Esophagus muscularis mucosa (tissue), 4 donors: Measurements from ENCODE around the gene APP. TPM values are rescaled to one million over a fixed set of nuclear protein-coding genes. Genes with fewer than 3 reads are reported as not detected.

Source experiments
- DNase-seq: peaks from one replicate; pipeline ENCODE4 v3.0.0-alpha.2; 2017; ENCODE audit errors: extremely low spot score
- H3K27ac ChIP-seq, 4 donors: fragments of 200-600 bp; sonication (generic); replicated peaks in 1 of 4; 1 replicate in 3 of 4; 2 replicates in 1 of 4; pipeline ENCODE4 v1.5.1; 2016 to 2019; ENCODE audit warnings: mild to moderate bottlenecking in 1 of 4
- H3K27me3 ChIP-seq, 4 donors: fragments of 200-600 bp; sonication (generic); one replicate each; pipeline versions ENCODE4 v1.5.1 to v1.6.0; 2016 to 2019
- H3K36me3 ChIP-seq, 4 donors: fragments of 200-600 bp; sonication (generic); one replicate each; pipeline ENCODE4 v1.5.1; 2016 to 2019
- H3K4me1 ChIP-seq, 4 donors: fragments of 200-600 bp; sonication (generic); one replicate each; pipeline ENCODE4 v1.5.1; 2016 to 2019
- H3K4me3 ChIP-seq, 4 donors: fragments of 200-600 bp; sonication (generic); 1 replicate in 2 of 4; 2 replicates in 2 of 4; pipeline ENCODE4 v1.5.1; 2016 to 2019; ENCODE audit warnings: mild to moderate bottlenecking in 4 of 4, moderate library complexity in 1 of 4
- H3K9me3 ChIP-seq, 4 donors: fragments of 200-600 bp; sonication (generic); 1 replicate in 3 of 4; 2 replicates in 1 of 4; pipeline ENCODE4 v1.5.1; 2016 to 2019
- CTCF ChIP-seq, 3 experiments: fragments of 200-600 bp in 2 of 3; fragments of 450-650 bp in 1 of 3; sonication (generic) in 2 of 3; IDR thresholded peaks; one replicate each; pipeline ENCODE4 v1.5.1; 2017 to 2019; ENCODE audit warnings: antibody characterized with exemption in 3 of 3, mild to moderate bottlenecking in 2 of 3, moderate library complexity in 1 of 3
- EP300 ChIP-seq: sonication (generic); formaldehyde crosslinking; IDR thresholded peaks from one replicate; pipeline ENCODE4 v1.6.1; 2017; ENCODE audit warnings: antibody characterized with exemption
- POLR2A ChIP-seq: fragments of 450-650 bp; IDR thresholded peaks from one replicate; pipeline ENCODE4 v1.6.1; 2017; ENCODE audit warnings: antibody characterized with exemption, moderate library complexity, mild to moderate bottlenecking, low read depth
- POLR2AphosphoS5 ChIP-seq, 2 donors: sonication (generic); formaldehyde crosslinking; IDR thresholded peaks; one replicate each; pipeline ENCODE4 v1.6.1; 2017; ENCODE audit warnings: antibody characterized with exemption in 2 of 2
- WGBS: methylation state at CpG from one replicate; pipeline ENCODE4 v1.1.5; 2018; 5-methylcytosine and 5-hydroxymethylcytosine counted together
- intact Hi-C: fragments of 100-400 bp; cut with DNase I; formaldehyde crosslinking; loops from one replicate; pipeline ENCODE4 v1.15.1; 2023
- total RNA-seq, 4 donors: library from RNA; depleted of rRNA; stranded (reverse); fragments of >200 nt; gene quantifications; one replicate each; pipeline versions ENCODE4 v1.1.0 to v1.2.1, GENCODE V29; 2016

Gene APP
- total RNA-seq, 4 donors from 2014 or later: 459 to 790 (median 624) TPM

GRCh38 chr21:25911730-25912401 lies 258.7 kb downstream of the APP start:
- WGBS: 83% methylated on average over 18 of the region's 20 CpGs
- Histone ChIP-seq H3K4me1 (peaks cover 13 to 23% (median 17%) of the 10 kb centered on the region in 4 donors), H3K36me3 (peaks cover 0 to 13% (median under 1%) of the 10 kb centered on the region in 4 donors), H3K27ac (no peak overlapping the region), H3K27me3 (no peaks in the 10 kb centered on the region), H3K9me3 (no peaks in the 10 kb centered on the region), H3K4me3 (no peak overlapping the region)
- DNase-seq: no peak
- intact Hi-C loops: no loop called here
- TF ChIP-seq POLR2A (no peak), EP300 (no peak), CTCF (IDR thresholded peaks at IDR 0.05) (no peak), POLR2AphosphoS5 (IDR thresholded peaks at IDR 0.05) (no peak)

GRCh38 chr21:25910809-25911208 lies 259.8 kb downstream of the APP start:
- Histone ChIP-seq H3K9me3 (no peaks in the 10 kb centered on the region), H3K27me3 (no peaks in the 10 kb centered on the region), H3K36me3 (peaks cover 0 to 13% (median 3%) of the 10 kb centered on the region in 4 donors), H3K27ac (no peak overlapping the region), H3K4me1 (peaks cover 13 to 23% (median 17%) of the 10 kb centered on the region in 4 donors), H3K4me3 (no peak overlapping the region)
- no peak for TF ChIP-seq CTCF (IDR thresholded peaks at IDR 0.05)
- no peak for TF ChIP-seq POLR2AphosphoS5 (IDR thresholded peaks at IDR 0.05)
- no peak for TF ChIP-seq EP300
- TF ChIP-seq POLR2A: no peak
- no peak for DNase-seq
- 97% methylated on average over 1 of the region's 1 CpG for WGBS
- intact Hi-C loops: no loop called here

GRCh38 chr21:25909341-25909740 lies 261.2 kb downstream of the APP start:
- WGBS: 94% methylated on average over 5 of the region's 5 CpGs
- no peak for TF ChIP-seq POLR2A
- TF ChIP-seq EP300: no peak
- no peak for TF ChIP-seq POLR2AphosphoS5 (IDR thresholded peaks at IDR 0.05)
- TF ChIP-seq CTCF (IDR thresholded peaks at IDR 0.05): no peak
- H3K9me3 ChIP-seq: no peaks in the 10 kb centered on the region
- peaks cover 0 to 20% (median 6%) of the 10 kb centered on the region in 4 donors for H3K36me3 ChIP-seq
- no peak overlapping the region for H3K4me3 ChIP-seq
- no peak for DNase-seq
- no peaks in the 10 kb centered on the region for H3K27me3 ChIP-seq
- intact Hi-C loops: loop anchor here (10.0 kb wide), 1 partner anchor 45 kb away; no protein-coding TSS in a partner anchor
- H3K27ac ChIP-seq: no peak overlapping the region
- peaks cover 13 to 23% (median 19%) of the 10 kb centered on the region in 4 donors for H3K4me1 ChIP-seq

- no peak for DNase-seq
- intact Hi-C loops: loop anchor here (10.0 kb wide), 1 partner anchor 46 kb away; no protein-coding TSS in a partner anchor
Observed at GRCh38 chr21:25908495-25908894, 262.1 kb downstream of the APP start.

More at GRCh38 chr21:25908495-25908894, 262.1 kb downstream of the APP start:
- no peaks in the 10 kb centered on the region for H3K27me3 ChIP-seq
- 75% methylated on average over 5 of the region's 5 CpGs for WGBS
- no peak overlapping the region for H3K4me3 ChIP-seq
- peaks cover 0 to 20% (median 11%) of the 10 kb centered on the region in 4 donors for H3K36me3 ChIP-seq
- H3K27ac ChIP-seq: no peak overlapping the region
- no peaks in the 10 kb centered on the region for H3K9me3 ChIP-seq
- H3K4me1 ChIP-seq: peaks cover 13 to 23% (median 17%) of the 10 kb centered on the region in 4 donors
- TF ChIP-seq POLR2AphosphoS5 (IDR thresholded peaks at IDR 0.05) (no peak), POLR2A (no peak), CTCF (IDR thresholded peaks at IDR 0.05) (no peak), EP300 (no peak)
